HG03521 (cell line): ENCODE results near the gene GNA12.

Experiments used
- ATAC-seq: cut with Tn5 transposase; IDR thresholded peaks from one replicate; pipeline ENCODE4 v1.9.1; 2021; ENCODE audit warnings: mild to moderate bottlenecking, moderate library complexity; ENCODE audit not compliant: unreplicated experiment

GNA12 gene

DNA sequence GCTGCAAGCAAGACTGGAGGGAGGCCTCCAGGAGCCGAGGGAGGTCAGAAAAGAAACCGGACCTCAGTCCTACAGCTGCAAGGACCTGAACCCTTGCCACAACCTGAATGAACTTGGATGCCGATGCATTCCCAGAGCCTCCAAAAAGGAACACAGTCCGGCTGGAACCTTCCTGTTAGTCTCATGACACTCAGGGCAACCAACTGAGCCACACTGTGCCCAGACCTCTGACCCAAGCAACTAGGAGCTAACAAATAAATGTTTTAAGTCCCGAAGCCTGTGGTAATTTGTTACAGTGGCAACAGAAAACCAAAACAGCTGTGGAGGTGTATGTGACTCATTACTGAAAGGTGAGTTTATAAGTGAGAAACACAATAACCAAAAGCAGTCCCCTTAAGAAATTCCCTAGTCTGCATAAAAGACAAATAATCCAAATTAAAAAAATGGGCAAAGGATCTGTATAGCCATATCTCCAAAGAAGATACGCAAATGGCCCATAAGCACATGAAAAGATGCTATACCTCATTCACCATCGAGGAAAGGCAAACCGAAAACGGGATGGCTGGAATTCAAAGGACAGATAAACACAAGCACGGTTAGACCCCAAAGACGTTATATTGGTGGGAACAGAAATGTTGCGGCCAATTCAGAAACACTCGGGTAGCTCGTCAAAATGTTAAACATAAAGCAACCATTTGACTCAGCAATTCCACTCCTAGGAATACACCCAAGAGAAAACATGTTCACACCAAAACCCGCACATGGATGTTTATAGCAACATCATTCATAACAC is 24.8 kb downstream of the GNA12 start:
- peak; percentile 42 for ATAC-seq

DNA sequence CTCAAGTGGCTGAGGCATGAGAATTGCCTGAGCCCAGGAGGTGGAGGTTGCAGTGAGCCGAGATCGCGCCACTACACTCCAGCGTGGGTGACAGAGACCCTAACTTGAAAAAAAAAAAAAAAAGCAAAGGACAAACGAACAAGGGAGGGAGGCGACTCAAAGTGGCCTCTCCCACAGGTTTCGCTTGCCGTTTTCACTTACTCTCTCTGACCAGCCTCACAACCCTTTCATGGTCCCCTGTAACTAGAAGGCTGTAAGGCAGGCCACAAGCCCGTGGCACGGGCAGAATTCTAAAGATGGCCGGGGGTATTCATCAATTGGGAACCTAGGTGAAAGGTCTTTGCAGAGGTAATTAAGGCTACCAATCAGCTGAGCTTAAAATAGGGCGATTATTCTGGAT is 25.5 kb downstream of the GNA12 start:
- ATAC-seq, result no peak

DNA sequence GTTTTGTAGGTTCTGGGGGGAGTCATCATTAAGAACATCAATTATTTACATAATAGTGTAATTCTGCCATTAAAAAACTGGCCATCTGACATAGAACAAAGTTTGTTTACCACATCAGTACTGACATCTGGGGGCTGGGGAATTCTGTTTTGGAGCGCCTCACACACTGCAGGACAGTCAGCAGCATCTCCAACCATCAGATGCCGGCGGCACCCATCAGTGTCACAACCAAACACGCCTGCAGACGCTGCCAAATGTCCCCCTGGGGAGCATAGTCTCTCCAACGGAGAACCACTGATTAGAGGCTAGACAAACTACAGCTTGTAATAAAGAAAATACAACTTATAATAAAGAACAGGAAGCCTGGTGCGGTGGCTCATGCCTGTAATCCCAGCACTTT is 26.0 kb downstream of the GNA12 start:
- ATAC-seq, result no peak

DNA sequence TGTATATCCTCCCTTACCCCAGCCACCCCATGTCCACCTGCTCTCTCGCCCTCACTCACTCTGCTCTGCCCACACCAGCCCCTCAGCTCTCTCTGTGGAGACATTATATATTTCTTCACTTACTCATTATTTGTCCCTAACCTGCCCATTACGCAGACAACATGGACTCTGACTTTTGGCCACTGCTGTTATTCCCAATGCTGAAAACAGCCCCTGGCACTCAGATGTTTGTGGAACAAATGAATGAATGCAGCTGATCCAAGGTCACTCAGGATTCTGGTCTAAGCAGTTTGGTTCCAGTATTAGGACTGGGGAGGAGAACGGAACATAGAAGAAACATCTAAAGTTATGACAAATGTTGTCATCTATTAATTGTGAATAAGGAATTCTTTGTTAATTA is 26.7 kb downstream of the GNA12 start:
- no peak for ATAC-seq

DNA sequence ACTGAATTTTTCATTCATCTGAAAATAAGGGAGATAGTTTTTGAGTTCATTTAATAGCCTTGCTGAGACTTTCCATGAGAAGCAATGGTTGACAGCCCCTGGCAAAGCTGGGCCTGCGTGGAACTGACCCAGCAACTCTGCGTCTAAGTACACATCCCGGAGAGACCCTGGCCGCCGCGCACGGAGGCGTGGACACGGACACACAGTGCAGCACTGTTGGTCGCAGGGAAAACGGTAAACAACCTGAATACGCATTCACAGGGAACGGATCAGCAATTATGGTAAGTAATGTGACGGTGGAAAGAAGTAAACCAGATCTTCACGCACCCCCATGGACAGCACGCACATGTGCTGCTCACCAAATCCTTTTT is 28.2 kb downstream of the GNA12 start:
- no peak for ATAC-seq

DNA sequence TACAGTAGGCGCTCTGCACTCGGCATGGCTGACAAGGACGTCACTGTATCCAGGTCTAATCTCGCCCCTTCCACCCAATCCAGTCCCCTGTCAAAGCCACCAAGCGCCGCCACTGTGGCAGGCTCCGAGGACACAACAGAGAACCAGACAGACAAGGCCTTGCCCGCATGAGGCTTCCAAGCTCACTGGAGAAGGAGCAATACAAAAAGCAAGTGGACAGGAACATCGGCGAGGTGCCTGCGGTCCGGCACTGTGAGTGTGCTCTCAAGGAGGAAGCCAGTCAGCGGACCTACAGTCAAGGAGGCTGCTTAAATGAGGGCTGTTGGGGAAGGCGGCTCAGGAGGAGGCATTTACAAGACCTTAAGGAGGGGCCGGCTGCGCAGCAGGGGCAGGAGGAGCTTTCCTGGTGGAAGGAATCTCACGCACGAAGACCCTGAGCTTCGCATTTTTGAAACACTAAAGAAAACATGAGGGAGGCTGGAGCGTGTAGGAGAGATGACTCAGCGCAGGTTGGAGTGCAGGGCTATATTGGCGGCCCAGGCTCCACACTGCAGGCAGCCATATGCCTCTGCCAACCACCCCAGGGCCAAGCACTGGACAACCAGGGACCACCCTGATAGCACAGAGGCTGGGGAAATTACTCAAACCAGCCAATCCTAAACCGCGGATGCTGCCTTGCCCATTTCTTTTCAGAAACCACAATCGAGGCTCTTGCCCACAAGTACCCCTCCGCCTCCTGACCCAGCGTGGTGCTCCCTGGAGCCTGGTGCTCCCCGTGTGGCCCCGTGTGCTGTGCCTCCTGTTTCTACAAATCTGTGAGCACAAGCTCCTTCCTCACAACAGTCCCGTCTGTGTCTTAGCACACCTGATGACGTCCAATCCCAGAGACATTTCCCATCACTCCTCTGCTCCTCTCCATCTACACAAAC is 28.9 kb downstream of the GNA12 start:
- no peak for ATAC-seq

DNA sequence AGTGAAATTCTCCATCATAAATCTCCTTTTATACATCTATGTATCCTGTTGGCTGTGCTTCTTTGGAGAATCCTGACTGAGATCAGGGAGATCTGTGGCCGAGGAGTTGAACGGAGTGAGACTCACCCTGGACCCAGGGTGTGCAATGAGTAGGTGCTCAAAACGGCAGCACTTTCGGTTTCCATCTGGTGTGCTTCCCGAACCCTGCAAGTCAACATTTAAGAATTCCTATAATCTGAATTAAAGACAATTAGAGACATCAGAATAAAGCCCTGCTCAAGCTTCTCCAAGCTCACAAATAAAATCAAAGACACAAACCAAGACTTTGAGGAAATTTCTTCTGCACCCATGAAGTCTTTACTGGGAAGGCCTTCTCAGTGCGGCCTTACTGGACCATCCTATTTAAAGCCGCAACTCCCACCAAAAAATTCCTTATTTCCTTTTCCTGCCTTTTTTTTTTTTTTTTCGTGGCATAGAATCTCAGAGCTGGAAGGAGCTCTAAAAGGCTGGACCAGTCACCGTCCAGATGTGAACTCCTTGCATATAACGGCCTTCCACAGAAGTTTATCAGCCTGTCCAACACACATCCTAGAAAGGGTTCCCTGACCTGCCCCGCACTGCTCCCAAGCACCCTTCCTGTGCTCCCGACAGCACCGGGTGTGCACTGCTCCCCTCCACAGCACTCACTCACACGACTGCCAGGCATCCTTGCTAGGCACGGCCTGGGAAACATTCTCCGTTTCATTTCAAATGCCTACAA is 29.7 kb downstream of the GNA12 start:
- no peak for ATAC-seq

DNA sequence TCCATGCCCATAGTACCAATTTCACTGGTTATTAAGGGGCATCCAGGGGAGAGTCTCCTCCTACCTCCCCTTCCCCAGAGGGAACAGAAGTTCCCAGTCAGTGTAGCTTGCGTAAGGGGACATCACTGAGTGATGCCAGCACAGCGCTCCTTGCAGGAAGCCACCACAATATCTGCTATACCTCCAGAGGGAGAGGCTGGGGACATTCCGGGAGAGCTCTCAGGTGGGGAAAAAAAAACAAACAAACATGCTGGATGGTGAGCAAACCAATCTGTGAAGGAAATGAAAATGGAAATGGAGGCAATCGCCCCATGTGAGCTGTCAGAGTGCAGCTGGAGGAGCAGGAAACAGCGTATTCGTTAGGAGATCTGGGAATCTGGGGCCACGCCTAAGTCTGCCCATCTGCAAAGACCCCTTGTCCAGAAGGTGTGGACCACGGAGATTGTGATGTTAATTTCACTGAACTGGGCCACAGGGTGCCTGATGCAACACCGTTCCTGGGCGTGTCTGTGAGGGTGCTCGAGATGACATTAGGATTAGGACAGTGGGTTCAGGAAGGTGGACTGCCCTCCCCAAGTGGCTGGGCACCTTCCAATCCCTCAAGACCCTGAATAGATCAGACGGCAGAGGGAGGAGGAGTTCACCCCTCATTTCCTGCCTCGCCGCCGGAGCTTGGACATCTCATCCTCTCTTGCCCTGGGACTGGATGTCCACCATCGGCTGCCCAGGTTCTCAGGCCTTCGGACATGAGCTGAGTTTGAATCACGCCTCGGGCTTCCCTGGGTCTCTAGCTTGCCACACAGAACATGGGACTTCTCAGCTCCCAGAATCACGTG is 30.5 kb downstream of the GNA12 start:
- no peak for ATAC-seq

DNA sequence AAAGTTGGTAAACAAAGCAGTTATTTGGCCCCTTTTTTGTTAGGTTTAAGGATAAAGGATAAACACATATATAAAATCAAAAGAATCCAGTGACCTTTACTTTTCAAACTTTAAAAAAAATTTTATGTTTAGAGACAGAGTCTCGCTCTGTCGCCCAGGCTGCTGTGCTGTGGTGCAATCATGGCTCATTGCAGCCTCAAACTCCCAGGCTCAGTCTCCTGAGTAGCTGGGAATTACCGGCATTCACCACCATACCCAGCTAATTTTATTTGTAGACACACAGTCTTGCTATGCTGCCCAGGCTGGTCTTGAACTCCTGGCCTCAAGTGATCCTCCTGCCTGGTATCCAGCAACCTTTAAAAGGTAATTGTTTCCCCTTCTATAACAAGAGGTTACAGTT is 31.3 kb downstream of the GNA12 start:
- no peak for ATAC-seq

DNA sequence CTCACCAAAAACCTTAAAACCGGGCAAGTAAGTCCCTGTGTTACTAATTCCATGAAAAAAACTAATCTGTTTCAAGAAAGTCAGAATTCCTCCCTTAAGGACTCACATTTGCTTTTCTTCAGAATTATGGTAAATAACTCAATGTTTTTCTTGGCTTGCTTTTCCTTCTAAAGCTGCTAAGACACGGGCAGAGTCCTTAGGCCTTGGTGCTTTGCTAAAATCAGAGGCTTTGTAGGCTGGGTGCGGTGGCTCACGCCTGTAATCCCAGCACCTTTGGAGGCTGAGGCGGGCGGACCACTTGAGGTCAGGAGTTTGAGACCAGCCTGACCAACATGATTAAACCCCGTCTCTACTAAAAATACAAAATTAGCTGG is 32.0 kb downstream of the GNA12 start:
- ATAC-seq, result no peak

DNA sequence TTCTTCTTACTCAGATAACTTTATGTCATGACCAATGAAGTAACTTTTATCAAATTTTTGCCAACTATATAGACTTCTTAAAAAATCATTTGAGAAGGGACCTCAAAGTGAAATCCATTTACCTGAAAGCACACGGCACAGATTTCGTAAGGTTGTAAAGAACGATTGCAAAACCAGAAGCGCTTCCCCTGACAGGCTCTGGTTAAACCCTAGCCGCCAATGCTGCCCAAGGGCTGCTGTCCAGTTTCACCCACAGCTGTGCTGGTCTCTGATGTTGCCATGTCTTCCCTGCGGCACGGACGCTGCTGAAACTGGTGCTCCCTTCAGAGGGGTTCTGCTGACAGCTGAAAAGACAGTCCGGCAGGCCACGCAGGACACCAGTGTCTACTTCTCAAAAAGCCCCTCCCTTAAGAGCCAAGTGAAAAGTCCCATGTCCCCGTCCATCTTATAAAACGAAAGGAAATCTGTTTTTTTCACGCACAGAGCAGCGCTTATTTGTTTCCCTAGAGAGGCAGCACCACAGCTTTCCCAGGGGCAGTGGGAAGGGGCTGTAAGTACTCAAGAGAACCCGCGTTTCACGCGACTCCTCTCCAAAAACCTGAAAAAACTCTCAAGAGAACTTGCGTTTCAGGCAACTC is 32.5 kb downstream of the GNA12 start:
- ATAC-seq, result no peak

DNA sequence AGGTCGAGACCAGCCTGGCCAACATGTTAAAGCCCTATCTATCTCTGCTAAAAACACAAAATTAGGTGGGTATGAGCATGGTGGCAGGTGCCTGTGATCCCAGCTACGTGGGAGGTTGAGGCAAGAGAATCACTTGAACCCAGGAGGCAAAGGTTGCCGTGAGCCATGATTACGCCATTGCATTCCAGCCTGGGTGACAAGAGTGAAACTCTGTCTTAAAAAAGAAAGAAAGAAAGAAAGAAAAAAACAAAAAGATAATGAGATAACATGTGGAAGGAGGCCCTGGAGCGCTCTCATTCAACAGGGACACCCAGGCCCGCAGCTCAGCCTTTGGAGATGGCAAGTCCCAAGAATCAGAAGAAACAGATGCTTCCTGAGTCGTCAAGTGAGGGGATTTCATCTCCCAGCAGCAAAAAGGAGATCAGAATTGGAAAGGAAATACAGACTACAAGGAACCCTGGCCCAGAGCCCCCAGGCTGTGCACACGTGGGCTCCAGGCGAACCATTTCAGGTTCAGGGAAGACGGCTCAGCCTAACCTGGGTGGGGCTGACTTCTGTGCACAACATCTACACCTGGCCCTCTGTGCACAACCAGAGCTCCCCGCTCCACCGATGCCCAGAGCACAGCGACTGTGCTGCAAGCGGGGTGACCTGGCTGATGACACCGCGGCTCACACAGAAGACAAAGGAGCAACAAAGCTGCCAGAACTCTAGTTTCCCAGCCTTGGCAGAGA is 33.3 kb downstream of the GNA12 start:
- no peak for ATAC-seq

DNA sequence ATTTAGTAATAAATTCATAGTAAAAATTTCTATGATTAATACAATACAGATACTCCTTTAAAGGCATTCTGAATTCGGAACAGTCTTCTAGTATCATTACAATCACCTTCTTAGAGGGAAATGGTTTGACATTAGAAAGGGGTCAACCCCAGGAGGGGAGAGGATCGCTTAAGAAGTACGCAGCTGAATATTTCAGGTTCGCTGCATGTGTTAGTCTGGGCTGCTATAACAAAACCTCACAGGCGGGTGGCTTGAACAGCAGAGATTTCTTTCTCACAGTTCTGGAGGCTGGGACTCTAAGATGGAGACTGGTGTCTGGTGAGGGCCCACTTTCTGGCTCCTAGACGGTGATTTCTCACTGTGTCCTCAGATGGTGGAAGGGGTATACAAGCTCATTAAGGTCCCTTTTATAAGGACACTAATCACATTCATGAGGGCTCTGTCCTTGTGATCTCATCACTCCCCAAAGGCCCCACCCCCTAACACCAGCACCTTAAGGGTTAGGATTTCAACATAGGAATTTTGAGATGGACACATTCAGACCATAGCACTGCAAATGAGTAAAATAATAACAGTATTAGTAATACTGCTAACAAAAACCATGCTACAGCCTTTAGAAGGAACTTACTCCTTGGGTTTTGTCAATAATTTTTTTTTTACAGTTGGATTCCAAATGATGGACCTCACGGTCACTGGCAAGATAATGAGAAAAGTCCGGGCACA is 34.0 kb downstream of the GNA12 start:
- ATAC-seq, result no peak

DNA sequence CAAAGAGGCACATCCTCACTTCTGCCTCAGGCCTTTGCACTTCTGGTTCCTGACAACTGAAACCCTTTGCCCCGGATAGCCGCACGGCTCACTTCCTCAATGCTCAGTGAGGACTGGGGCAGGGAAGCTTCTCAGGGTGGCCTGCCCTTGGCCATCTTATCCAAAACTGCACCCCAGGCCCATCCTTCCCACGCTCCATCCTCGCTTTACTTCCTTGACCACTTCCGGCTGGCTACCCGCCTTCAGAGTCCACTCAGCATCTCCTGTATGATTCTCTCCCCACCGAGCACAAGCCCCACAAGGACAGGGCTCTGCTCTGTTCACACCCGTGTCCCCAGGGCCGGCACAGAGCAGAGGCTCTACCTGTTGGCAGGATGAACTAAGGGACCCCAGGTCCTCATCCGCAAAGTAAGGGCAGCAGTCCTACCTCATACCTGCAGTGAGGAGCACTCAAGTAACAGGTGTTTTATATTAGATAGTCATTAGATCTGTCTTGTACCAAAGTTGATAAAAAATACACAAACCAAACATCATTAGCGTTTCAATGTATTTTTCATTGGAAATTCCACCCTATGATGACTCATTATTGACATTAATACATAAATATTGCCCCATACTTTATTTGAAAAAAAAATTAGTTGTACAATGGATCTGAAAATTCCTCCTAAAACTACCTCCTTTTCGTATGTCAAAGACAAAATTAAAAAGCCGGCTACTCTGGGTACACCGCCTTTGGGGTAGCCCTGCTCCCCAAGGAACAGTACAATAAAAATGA is 35.0 kb downstream of the GNA12 start:
- ATAC-seq, result no peak

DNA sequence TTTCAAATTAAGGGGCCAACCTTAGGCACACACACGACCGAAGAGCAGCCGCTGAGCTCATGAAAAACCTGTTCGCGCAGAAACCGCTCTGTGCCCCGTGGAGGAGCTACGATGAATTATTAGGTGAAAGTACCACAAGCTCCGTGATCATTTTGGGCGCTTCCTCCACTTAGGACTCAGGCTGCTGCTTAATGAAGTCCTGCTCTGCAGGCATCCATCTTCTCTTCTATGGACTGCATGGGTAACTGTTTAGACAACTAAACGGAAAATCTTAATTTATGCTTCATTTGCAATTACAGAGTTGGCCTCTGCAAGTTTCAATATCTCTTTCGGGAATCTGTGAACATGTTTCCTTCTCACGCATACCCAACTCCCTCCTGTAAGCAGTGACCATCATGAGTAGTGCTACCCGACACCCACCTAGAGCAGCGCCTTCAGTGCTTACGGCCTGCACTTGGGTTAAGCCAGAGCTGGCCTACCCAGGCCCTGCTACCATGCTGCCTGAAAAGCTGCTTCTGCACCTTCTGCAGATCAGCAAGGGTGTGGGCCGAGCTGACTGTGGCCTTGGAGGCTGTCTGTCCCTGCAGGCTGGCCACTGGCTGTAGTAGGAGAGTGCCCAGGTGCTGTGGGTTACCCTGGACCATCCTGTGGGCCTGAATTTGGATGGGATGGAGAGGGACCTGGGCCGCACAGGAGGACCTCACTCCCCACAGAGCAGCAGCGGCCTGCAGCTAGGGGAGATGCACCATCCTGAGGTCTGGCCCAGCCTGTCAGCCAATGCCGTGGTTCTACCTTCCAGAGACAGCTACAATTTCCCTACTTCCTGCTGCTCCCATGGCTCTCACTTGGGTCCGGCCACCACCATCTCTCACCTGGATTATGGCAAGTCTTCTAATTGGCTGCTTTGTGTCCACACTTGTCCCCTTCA is 36.0 kb downstream of the GNA12 start:
- no peak for ATAC-seq

DNA sequence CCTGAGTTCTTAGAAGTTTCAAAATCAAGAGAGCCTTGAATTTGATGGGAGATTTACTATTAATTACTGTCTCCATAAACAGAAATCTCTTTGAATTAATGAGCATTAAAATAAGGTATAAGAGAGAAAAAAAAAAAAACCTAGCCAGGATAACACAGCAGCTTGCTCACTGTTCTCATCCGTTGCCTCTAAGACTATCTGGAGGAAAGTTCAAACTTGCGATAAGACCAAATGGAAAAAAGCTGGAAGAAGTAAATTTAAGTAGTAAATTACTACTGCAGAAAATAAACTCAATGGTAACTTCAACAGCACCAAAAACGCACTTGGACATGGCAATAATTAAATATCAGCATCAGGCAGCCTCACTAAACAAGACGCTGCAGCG is 36.7 kb downstream of the GNA12 start:
- ATAC-seq, result no peak

DNA sequence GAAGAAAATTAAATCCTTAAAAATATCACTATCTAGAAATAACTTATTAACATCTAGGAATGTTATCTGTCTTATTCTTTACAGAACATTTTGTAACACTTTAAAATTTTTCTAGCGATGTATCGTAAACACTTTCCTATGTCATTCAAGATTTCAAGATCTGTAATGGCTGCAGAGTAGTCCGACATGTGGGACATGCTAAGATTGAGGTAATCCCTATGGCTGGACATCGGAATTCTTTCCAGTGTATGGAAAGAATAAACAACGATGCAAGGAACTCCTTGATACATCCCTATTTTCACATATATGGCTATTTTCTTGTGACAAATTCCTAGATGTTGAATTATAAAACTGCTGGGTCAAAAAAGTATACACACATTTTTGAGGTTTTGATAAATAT is 37.5 kb downstream of the GNA12 start:
- ATAC-seq, result no peak
